ENCODE data around the gene PGAP2.

PGAP2 gene

DNA sequence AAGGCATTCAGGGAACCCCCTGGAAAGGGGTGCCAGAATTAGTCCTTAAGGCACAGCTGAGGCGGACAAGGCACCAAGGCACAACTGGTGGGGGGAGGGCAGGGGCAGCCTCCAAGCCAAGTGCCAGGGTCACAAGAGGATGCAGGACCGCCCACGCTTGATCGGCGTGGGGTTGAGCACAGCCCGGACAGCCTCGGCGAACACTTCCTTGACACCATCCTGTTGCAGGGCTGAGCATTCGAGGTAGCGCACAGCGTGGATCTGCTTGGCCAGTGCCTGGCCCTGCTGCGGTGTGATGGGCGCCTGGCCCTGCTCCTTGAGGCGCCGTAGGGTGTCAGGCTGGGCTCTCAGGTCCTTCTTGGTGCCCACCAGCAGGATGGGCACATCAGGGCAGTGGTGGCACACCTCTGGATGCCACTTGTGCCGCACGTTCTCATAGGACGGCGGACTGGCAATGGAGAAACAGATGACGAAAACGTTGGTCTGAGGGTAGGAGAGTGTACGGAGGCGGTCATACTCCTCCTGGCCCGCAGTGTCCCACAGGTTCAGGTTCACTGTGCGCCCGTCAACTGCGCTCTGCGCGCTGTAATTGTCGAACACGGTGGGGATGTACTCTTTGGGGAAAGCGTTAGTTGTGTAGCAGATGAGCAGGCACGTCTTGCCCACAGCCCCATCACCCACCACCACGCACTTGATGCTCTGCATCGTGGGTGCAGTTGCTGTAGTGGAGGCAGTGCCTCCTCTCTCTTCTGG, 19.2 kb downstream of the PGAP2 start:
- H3K27ac ChIP-seq = no peak overlapping the region
- no peak overlapping the region for H3K4me3 ChIP-seq

DNA sequence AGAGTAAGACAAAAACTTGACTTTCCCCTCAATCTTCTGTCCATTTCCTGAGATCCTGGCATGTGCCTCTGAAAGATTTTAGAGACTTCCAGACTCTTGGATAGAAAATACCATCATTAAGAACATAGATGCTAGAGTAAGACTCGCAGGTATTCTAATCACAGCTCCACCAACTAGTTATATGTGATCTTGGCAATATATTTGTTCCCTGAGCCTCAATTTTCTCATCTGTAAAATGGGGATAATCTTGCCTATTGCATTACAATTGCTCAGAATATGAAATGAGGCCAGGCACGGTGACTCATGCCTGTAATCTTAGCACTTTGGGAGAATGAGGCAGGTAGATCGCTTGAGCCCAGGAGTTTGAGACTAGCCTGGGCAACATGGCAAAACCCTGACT, 21.7 kb downstream of the PGAP2 start:
- no peak overlapping the region for H3K27ac ChIP-seq
- no peak overlapping the region for H3K4me3 ChIP-seq

DNA sequence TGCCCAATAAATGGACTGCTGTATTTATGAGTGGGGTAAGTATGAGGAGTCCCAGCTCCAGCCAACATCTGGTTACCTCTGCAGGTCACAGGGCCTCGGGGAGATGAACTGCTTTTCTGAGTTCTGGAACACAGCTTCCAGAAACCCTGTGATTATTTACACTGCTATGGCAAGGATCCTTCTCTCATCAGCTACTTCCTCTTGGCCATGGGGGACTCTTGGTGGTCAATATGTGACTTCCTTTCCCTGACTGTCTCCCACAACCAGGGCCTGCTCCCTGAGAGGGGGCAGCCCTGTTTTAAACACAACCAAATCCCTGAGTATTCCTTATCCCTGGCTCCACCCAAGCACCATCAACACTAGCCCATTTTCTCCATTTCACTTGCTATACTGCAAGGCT, 22.4 kb downstream of the PGAP2 start:
- no peak overlapping the region for H3K4me3 ChIP-seq
- H3K27ac ChIP-seq = peak overlapping the region in 9 of 21 experiments; percentile 5 to 70 (median 50)

DNA sequence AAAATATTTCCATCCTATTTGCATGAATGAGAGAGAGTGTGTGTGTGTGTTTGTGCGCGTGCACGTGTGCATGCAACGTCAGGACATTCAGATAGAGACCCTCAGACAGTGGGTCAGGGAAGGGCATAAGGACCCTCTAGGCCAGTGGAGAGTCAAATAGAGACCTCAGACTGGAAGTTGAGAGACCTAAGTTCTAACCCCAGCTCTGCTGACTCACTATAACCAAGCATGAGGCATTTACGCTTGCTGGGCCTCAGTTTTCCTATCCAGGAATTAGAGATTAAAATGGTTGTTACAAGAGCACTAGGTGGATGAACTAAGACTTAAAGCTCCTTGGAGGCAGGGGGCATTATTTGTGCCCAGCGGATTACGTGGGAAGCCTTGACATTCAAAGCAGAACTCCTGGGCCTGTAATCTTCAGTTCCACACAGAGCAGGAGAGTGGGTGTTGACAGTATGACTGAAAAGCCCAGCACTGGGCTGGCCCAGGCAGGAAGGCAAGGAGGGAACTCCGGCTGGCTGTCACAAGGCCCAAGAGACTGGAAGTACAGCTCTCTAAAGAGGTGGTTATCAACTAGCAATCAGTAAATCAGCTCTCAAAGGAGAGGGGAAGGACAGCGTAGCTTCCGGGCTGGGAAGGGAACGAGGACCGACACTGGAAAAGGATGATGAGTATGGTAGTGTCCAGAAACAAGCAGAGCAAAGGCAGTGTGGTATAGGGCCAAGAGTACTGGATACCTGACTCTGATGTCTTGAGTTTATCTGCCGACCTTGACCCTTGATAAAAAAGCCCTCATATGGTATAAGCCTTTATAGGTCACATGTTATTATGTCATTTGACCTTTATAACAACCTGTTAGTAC, 23.2 kb downstream of the PGAP2 start:
- Histone ChIP-seq H3K4me3 (no peak overlapping the region), H3K27ac (peak overlapping the region in 13 of 21 experiments; percentile 1 to 70 (median 28))

DNA sequence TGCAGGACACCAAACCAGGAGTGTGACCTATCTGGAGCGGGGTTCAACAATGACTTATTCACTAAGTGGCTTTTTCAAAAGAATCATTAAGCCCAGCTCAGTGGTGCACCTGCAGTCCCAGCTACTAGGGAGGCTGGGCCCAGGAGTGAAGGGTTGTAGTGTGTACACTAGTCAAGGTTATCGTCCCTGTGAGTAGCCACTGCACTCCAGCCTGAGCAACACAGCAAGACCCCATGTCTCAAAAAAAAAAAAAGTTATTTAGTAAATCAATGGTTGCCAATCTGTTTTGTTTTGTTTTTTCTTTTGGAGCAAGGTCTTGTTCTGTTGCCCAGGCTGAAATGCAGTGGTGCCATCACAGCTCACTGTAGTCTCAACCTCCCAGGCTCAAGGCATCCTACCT, 24.5 kb downstream of the PGAP2 start:
- Histone ChIP-seq H3K4me3 (no peak overlapping the region), H3K27ac (peak overlapping the region in 12 of 21 experiments; percentile 1 to 77 (median 44))

DNA sequence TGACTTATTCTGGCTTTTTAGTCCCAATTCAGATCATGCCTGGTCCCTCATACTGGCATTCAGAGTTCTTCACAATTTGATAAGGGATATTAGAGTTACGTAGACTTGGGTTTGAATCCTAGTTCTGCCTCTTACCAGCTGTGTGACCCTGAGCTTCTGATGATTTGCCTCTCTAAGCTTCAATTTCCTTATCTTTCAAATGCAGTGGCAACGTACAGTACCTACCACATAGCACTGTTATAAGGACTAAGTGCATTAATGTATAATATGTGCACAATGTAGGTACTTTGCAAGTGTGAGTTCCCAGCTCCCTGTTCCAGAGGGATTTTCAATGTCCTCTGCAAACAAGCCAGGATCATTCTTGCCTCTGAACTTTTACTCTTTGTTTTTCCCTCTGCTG, 25.1 kb downstream of the PGAP2 start:
- H3K27ac ChIP-seq = peak overlapping the region in 8 of 21 experiments; percentile 18 to 97 (median 34)
- H3K4me3 ChIP-seq = no peak overlapping the region

DNA sequence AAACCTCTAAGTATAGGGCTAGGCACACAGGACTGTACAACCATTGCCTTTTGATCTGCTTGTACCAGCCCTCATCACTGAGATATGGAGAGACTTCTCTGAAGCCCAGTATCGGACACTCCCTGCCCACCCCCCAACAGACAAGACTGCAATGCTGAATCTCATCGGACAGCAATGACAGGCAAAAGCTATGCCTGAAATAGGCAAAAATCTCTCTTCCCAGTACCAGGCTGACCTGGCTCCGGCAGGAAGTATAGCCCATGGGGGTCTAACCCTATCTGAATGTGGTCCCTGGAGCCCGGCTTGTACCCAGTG, 25.9 kb downstream of the PGAP2 start:
- H3K27ac ChIP-seq = peak overlapping the region in 16 of 21 experiments; percentile 21 to 100 (median 36)
- H3K4me3 ChIP-seq = peak overlapping the region in 1 of 7 experiments; percentile 2

DNA sequence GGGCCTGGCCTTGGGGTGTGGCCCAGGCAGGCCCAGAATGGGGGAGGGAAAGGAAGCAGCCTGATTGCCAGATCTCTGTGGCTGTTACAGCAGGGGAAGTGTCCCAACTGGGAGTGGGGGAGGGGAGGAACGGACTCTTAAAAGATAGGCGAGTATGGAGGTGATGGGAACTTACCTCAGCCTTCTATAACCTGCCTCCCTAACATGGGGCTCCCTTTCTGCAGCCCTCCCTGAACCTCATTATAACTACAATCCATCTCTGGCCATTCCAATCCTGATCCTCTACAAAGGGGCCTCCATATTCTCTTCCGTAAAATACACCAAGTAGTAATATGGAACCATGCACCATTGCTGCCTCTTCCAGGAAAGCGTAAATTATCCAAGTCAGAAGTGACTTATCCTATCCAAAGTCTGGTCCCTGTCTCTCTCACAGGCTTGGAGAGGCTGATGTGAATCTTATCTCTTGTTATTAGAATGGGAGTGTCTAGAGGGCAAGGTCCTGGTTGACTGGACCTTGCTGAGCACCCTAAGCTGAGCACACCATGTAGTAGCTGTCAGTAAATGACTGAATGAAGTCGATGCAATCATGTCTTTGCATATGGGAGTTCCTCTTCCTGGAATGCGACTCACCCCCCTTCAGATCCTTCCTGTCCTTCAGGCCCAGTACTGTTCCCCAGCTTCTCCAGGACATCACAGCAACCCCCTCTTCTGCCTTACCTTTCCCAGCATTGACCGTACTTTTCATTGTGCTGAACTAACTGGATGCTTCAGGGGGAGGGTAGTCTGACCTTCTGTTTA, 26.5 kb downstream of the PGAP2 start:
- Histone ChIP-seq H3K27ac (peak overlapping the region in 18 of 21 experiments; percentile 11 to 100 (median 38)), H3K4me3 (peak overlapping the region in 1 of 7 experiments; percentile 2)

DNA sequence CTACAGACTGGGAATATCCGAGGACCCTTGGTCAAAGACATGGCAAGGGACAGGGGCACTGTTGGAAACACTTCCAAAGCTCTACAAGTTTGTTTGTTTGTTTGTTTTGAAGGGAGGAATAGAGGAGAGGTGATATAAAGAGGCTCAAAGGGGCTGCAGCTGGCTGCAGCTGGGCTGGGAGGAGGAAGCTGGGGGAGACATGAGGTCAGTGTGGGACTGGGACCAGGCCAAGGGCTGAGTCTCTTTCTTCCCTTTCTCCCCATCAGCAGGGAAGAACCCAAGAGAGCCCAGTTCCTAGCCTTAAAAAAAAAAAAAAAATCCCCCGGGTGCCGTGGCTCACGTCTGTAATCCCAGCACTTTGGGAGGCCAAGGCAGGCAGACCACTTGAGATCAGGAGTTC, 27.4 kb downstream of the PGAP2 start:
- Histone ChIP-seq H3K4me3 (no peak overlapping the region), H3K27ac (peak overlapping the region in 15 of 21 experiments; percentile 3 to 100 (median 39))

DNA sequence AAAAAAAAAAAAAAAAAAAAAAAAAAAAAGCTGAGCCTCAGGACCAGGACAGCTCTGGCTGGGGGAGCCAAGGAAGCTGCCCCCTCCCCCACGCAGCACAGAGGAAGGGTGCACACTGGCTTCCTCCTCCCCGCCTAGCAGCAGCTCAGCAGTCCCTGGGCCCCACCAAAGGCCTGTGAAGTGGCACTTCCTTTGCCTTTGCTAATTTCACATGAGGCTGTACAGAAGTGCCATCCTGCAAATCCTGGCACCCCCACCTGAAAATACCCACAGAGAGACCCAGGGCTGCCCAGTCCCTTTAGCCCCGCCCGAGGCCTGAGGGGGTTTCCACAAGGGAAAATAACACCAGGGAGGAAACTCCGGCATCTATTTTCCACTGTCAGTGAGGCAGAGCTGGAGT, 28.5 kb downstream of the PGAP2 start:
- H3K27ac ChIP-seq = peak overlapping the region in 17 of 21 experiments; percentile 12 to 100 (median 71)
- peak overlapping the region in 2 of 7 experiments; percentile 14 to 20 for H3K4me3 ChIP-seq

DNA sequence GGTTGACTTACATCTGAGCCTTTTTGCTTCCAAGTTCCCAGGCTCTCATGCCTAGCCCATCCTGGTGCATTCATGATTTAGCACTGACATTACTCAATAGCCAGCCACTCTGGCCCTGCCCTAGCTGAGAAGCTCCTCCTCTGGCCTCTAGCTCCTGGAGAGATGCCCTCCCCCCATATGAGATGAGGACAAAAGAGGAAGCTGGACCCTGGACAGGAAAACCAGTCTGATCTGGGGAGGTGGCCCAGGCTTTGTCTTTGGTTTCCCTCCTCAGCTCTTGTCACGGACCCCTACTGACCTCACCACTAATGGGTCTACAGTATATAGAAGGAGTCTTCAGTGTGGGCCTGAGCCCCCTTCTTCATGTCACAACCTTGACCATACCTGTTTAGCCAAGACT, 29.4 kb downstream of the PGAP2 start:
- Histone ChIP-seq H3K4me3 (peak overlapping the region in 3 of 7 experiments; percentile 14 to 93 (median 20)), H3K27ac (peak overlapping the region in 19 of 21 experiments; percentile 4 to 100 (median 74))

DNA sequence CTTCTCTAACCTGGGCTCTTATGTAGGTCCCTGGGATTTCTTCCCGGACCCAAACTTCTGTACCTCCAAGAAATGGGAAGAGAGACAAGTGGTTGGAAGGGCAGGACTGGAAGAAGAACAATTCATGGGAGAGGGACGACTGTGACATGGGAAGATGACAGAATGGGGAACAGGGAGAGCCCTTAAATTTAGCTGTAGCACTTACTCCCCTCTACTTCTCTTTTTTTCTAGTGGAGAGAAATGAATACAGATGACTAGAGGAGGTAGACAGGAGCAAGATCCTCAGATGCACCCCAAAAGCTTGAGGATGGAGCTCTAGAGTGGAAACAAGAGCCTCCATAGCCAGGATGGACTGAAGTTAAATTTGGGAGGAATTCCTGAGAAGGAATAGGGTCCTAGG, 30.1 kb downstream of the PGAP2 start:
- H3K27ac ChIP-seq = peak overlapping the region in 20 of 21 experiments; percentile 2 to 100 (median 78)
- H3K4me3 ChIP-seq = peak overlapping the region in 6 of 7 experiments; percentile 66 to 93 (median 75)

DNA sequence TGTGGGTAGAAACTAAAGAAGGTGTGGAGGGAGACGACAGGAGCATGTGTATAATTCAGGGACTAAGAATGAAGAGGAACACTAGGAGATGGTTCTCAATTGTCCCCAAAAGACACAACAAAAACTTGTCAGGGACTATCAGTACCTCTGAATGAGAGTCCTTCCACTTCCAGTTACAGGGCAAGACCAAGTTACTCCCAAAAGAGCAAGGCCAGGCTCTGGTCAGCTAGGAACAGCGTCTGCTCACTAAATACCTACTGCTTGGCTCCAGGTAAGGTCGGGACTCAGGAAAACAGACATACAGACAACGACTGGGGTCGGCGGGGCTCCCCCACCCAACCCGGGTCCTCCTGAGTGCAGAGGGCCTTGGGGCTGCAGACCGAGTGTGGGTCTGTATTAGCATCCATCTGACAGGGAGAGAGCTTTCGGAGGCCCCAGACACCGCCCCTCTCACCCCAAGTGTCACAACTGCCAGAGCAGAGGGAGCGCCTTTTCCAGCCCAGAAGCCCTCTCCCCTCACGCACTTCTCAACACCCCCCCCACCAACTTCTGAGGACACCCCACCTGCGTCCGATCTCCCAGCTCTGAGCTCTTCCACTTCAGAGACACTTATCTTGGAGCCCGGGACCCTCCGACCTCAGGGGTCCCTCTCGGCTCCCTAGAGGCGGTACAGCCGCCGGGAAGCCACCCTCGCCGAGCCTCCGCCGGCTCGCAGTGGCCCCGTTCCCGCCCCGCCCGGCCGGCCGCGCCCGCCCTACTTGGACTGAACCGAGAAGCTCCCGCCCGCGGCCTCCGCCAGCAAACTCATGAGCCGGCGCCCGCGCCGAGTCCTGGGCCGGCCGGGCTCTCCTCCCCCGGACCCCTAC, 31.9 kb downstream of the PGAP2 start:
- Histone ChIP-seq H3K27ac (peak overlapping the region; percentile 89 to 100 (median 98)), H3K4me3 (peak overlapping the region; percentile 66 to 93 (median 72))

DNA sequence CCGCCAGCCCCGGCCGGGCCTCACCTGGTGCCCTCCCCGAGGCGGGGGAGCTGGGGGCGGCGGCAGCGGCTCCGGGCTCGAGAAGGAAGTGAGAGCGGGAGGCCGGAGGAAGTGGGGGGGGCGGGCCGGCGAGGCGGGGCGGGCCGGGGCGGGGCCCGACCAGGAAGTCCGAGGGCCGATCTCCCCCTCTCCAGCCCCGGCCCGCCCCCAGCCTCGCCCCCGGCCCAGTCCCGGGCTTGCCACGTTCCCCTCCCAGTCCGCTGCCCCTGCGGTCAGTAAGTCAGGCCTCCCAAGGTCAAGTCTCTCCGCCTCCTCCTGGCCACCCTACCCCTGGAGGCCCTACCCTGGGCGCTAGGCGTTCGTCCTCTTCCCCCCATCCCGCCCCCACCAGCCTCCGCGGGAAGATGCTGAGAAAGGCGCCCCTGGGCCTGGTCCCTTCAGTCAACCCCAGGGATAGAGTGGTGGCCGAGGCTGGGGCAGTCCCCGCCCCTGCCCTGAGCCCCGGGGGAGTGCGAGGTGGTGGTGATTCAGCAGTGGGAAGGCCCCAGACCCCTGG, 32.6 kb downstream of the PGAP2 start, which contains the start of gene RHOG:
Gene RHOG (minus strand): TSS at position 90 of the 556 bp plus-strand sequence. CDS start 12,821 bp downstream, outside the sequence.
- Histone ChIP-seq H3K4me3 (peak within 1 kb of the TSS; percentile 66 to 93 (median 72)), H3K27ac (peak within 1 kb of the TSS; percentile 89 to 100 (median 98))

DNA sequence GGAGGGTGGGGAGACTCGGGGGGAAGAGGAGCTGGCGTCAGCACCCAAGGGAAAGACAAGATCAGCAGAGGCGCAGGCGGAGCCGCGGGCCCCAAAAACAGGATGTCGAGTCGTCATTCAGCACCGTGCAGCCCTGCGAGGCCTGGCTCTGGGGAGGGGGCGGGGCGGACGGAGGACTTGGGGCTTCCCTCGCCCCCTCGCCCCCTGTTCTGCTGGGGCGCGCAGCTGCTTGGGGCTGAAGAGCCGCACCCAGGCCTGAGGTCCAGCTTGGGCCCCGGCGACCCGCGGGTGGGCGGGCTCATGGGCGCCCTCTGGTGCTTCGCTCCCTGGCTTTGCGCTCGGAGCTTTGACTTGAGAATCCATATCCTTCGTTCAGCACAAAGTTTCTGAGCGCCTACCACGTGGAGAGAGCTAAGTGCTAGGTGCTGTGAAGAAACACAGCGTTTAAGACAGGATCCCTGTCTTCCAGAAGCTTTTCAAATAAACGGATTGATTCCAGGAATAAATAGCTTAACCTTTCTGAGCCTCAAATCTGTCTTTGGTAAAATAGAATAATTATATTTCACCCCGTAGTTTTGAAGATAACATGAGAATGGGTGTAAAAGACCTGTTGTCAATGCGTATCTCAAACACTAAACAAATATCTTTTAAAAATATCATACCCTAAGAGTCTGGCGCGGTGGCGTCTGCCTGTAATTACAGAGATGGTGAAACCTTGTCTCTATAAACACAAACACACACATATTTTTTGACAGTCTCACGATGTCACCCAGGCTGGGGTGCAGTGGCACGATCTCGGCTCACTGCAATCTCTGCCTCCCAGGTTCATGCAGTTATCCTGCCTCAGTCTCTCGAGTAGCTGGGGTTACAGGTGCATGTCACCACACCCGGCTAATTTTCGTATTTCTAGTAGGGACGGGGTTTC, 33.3 kb downstream of the PGAP2 start:
- H3K27ac ChIP-seq = peak overlapping the region; percentile 89 to 100 (median 98)
- peak overlapping the region; percentile 66 to 93 (median 72) for H3K4me3 ChIP-seq

DNA sequence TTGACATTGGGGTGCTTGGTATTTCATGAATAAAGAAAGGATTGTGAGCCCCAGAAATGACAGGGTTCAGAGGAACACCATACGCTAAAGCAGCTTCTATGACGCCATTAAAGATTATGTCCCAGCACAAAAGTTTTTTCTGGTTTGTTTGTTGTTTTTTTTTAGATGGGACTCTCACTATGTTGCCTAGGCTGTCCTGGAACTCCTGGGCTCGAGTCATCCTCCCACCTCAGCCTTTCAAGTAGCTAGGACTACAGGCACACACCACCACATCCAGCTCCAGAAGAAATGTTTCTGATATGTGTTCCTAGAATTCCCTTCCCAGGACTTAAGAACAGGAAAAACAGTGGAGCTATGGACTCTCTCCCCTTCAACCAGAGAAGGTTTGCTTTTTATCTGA, 35.0 kb downstream of the PGAP2 start:
- Histone ChIP-seq H3K4me3 (no peak overlapping the region), H3K27ac (no peak overlapping the region)

DNA sequence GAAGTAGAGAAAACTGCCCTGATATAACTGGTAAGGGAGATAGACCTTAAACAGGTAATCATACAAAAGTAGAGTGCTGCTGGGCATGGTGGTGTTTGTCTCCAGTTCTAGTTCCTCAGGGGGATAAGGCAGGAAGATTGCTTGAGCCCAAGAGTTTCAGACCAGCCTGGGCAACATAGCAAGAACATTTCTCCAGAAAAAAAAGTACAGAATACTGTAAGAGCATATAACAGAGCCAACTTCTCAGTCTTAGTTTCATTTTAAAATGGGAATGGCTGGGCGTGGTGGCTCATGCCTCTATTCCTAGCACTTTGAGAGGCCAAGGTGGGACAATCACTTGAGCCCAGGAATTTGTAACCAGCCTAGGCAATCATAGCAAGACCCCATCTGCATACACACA, 36.9 kb downstream of the PGAP2 start:
- Histone ChIP-seq H3K4me3 (no peak overlapping the region), H3K27ac (no peak overlapping the region)
